GM13976 (cell line): ENCODE results near the gene CCT5.
A peak's percentile ranks its signal among the peaks of the same experiment; 100 is the strongest.

Experiments used
- DNase-seq: peaks from one replicate; pipeline ENCODE4 v3.0.0; 2012; ENCODE audit warnings: low spot score
- in situ Hi-C: fragments of 300-500 bp; cut with MboI; formaldehyde crosslinking; loops from one replicate; pipeline ENCODE4 v1.12.0; 2022; ENCODE audit warnings: low sequenced_read_pairs, mixed read lengths, inconsistent platforms; ENCODE audit not compliant: unreplicated experiment
- TF ChIP-seq, protein P1 (sequence below): IDR thresholded peaks from 2 replicates; pipeline ENCODE4 v1.5.1; 2012; ENCODE audit warnings: borderline replicate concordance, mild to moderate bottlenecking; ENCODE audit not compliant: insufficient read depth; ENCODE audit errors: extremely low read depth, missing control alignments, control extremely low read depth

Gene CCT5

DNA sequence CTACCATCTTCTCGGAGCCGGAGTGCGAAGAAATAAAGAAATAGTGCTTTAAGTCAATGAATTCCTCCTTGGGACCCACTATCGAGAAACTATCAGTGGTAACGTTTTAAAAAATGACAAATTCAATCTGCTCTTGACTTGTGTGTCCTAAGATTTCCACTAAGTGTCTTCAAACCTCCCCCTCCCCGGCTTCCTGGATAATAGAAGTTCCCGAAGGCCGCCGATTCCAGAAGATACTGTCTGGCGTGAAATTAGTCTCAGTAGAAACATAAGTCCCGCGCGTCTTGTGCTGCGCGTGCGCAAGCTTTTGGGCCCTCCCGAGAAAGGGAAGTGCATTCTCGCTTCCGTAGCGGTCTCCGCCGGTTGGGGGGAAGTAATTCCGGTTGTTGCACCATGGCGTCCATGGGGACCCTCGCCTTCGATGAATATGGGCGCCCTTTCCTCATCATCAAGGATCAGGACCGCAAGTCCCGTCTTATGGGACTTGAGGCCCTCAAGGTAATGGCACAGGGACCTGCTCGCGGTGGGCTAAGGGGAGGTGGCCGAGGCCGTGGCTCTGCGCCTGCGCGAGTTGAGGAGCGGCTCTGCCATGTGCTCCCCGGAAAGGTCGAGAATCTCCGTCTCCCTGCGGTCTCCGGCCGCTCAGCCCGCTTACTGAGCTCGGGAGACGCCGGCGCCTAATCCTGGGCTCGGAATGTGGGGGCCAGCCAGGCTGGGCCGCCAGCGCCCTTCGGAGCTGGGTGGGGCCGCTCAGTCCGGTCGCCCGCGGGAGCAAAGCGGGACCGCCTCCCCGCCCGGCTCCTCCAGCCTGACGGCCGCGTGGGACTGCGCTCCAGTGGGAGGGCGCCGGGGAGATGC lies at the start of gene CCT5:
CCT5 (plus strand) TSS at position 333 of the 858 bp plus-strand sequence; CDS start at position 394, 61 bp downstream.
- in situ Hi-C loops = no loop called here
- TF ChIP-seq, protein P1, sequence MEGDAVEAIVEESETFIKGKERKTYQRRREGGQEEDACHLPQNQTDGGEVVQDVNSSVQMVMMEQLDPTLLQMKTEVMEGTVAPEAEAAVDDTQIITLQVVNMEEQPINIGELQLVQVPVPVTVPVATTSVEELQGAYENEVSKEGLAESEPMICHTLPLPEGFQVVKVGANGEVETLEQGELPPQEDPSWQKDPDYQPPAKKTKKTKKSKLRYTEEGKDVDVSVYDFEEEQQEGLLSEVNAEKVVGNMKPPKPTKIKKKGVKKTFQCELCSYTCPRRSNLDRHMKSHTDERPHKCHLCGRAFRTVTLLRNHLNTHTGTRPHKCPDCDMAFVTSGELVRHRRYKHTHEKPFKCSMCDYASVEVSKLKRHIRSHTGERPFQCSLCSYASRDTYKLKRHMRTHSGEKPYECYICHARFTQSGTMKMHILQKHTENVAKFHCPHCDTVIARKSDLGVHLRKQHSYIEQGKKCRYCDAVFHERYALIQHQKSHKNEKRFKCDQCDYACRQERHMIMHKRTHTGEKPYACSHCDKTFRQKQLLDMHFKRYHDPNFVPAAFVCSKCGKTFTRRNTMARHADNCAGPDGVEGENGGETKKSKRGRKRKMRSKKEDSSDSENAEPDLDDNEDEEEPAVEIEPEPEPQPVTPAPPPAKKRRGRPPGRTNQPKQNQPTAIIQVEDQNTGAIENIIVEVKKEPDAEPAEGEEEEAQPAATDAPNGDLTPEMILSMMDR = no peak
- DNase-seq = peak; percentile 95

DNA sequence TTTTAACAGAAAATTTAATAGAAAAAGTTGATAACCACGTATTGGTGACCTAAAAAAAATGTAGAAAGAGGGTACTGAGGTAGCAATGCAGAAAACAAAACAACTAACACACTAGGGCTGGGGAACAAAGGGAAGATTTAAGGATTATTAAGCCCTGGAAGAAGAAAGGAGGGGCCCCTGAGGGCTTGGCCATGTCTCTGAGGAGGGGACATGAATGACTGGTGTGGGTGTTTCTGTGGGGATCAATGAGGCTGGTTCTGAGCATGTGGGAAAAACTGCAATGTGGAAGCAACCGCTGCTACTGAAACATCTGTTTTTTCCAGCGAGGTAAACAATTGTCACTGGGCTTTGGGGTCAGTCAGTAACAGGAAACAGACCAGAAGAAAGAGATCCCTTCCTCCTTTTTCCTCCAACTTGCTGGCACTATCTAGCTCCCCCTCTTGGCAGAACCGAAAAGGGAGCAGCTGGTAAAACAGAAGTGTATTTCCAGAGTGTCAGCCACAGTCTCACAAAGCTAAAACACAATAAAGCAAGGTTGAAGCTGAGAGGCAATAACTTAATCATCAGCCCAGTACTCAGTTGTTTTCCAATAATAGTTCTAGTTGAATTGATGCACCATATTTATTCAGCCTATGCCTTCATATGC lies 48.7 kb upstream of the CCT5 start:
- no peak for DNase-seq
- in situ Hi-C loops = no loop called here
- TF ChIP-seq, protein P1 = no peak

DNA sequence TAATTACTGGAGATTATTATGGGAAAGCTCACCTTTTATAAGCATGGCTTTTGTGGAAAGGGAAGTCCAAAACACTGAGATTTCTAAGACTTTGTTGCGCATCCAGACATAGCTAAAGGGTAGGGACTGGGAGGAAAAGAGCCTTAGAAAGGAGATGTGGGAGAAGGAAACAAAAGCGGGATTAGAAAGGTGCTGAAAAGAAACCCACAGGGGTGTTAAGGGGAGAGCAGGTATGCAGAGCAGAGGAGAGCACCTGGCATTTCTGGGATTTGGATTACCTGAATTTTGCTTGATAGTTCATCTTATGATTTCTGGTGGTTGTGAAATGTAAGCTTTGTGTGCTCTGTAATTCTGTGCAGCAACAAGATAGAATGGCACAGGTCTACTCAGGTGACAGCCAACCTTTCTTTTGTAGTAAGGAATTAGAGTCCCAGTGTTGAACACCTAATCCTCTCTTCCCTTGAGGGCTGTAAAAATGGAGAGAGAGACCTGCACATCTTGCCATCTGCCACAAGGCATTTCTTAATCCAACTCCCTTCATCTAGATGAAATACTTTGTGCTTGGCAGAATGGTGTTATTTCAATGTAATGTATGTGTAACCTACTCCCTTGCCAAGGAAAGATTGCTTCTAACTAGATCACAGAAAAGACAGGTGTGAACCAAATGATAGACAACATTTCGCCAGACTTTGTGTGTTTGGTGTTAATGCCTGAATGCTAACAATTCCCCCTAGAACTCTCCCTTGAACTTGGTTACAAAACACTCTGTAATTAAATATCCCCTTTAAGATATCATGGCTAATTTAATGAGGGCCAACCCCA lies 47.8 kb upstream of the CCT5 start:
- TF ChIP-seq, protein P1 = no peak
- no peak for DNase-seq
- in situ Hi-C loops = no loop called here

DNA sequence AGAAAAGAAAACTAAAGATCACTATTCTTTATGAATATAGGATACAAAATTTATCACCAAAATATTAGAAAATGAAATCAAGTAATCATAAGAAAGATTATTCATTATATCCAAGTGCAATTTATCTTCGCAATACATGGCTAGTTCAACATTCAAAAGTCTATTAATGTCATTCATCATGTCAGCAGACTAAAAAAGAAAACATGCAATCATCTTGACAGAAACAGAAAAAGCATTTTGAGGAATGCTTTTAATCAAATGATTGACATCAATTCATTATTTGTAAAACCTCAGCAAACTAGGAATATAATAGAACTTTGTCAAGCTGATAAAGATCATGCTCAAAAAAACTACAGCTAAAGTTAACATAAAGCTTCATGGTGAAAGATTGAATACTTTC lies 41.1 kb upstream of the CCT5 start:
- DNase-seq = no peak
- TF ChIP-seq, protein P1 = no peak
- in situ Hi-C loops = no loop called here

DNA sequence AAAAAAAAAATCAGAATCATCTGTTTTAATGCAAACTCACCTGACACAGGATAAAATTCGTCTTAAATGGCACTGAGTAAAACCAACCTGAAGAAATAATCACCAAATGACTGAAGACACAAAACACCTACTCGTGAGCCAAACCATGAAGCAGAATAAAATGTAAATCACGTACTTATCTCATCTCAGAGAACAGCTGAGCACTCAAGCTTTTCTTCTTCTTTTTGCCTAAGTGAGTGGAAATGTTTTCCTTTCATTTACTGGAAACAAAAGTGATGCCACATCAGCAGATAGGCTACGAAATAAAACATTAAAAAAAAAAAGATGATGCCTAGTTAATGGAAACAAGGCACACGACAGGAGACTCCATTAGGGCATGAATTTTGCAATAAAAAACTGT lies 36.8 kb upstream of the CCT5 start:
- DNase-seq = no peak
- TF ChIP-seq, protein P1 = no peak
- in situ Hi-C loops = no loop called here

DNA sequence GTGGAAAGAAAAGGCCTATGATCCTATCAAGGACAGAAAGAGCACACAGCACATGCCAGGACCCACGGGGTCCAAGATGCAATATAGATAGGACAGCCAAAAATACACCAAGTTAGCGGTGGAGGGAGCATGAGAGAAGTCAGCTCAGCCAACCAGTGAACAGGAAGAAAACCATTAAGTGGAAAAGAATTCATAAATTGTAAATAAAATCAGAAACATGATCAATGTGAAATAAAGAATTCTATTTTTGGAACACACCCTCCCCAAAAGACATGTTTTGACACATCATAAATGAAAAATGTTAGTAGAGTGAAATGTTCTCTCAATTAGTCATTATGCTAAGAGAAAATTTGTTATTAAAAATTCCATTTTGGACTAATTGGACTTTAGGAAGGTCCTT lies 36.0 kb upstream of the CCT5 start:
- in situ Hi-C loops = no loop called here
- TF ChIP-seq, protein P1 = no peak
- no peak for DNase-seq
